NCI-H2227 treated with DMSO at 0.1 percent for 48 hours (cell line): ENCODE measurements around the gene TTLL10.

ENCODE experiments used
- DNase-seq: peaks from one replicate; lab custom pipeline; 2025; lab: John Stamatoyannopoulos, UW

Gene TTLL10

DNA sequence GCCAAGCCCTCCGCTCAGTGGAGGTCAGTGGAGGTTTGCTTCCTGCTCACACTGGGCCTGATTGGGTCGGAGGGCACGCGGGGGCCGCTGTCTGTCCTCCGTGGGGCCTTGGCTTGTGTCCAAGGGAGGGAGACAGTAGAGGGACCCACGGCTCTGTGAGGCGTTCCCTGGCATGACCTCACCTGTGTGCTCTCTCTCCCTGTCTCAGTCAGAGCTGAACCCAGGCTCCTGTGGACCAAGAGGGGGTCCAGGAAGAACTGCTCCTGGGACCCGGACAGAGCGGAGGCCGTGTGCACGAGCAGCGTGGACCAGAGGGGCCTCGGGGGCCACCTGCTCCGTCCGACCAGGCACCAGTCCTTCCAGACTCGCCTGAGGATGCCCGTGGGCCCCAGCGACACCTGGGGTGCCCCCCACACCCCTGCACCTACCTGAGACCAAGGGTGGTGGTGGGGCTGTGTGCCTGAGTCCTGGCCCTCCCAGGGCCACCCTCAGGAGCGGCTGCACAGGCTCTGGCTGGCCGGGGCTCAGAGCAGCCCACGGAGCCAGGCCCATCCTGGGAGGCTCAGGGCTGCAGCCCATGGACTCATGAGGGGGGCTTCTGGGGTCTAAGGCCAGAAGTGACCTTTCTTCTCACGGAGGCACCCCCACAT, 13.3 kb upstream of the TTLL10 start:
- DNase-seq, result no peak

DNA sequence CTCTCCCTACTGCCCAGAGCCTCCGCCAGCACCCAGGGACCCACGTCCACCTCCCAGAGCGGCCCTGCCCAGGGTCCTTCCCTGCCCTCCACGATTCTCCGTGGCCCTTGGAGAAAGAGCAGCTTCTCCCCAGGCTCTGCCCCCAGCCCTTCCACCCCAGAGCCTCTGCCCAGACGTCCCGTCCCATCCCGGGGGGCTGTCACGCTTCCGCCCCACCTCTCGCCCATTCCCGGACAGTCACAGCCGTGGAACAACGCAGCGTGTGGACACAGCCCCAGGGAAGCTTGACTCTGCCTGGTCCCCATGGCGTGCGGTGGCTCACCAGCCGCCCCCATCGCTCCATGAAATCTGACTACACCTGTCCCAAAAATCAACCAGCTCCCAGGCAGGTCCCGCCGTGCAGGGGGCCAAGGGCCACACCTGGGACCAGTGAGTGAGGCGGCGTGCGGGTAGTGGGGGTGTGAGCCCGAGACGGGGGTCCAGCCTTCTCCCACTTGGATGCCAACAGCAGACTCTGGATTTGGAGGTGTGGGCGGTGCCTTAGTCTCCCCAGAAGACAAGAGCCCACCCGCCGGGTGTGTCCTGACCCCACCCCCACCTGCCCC, 12.5 kb upstream of the TTLL10 start:
- no peak for DNase-seq

DNA sequence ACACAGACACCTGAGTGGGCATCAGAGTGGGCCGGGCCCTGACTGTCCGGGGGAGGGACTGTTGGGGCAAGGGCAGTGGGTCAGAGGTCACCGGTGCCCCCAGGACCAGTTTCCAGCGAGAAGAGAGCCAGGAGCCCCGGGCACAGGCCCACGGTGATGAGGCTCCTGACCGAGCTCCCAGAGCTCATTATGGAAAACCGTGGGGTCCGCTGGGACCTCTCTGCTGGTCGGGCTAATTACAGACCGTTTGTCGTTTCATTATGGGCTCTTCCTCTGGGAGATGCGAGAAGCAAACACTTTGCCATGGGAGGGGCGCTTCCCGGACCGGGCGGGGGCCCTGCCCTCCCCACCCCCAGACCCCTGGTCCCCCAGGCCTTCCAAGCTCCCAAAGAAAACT, 12.0 kb upstream of the TTLL10 start:
- DNase-seq, result no peak

DNA sequence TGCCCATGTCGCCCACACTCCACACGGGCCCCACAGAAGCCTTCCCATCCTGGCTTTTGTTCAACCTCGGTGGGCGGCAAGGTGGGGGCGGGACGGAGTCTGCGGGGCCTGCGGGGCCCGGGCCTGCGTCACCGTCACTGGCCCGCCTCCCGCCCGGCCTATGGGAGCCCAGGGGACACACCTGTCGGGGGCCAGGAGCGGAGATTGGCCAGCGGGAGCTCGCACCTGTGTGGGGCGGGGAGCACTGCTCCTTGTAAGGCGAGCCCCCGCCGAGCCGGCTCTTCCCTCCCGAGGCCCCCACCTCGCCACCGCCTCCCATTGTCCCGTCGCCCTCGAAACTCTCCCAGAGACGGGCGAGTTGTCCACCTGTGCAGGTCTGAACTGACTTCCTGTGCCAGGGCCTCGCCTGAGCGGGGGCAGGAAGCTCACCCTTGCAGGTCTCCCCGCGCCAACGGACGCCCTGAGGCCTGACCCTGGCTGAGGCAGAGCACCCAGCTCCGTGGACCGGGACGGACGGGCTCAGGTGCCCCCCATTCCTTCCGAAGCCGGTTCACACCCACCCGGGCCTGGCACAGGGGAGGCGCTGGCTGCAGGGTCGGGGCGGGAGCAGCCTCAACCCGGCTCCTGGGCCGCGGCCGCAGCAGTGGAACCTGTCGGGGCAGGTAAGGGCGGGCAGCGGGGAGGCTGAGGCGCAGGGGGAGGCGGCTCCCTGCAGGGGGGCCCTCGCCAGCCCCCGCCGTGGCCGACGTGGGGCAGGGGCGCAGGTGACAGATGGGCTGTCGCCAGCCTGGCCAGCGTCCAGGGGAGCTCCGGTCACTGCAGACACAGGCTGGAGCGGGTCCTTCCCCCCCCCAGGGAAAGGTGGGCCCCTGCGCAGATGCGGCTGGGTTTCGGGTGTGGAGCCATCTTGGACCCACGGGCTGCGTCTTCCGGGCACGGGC, 10.8 kb upstream of the TTLL10 start:
- no peak for DNase-seq

DNA sequence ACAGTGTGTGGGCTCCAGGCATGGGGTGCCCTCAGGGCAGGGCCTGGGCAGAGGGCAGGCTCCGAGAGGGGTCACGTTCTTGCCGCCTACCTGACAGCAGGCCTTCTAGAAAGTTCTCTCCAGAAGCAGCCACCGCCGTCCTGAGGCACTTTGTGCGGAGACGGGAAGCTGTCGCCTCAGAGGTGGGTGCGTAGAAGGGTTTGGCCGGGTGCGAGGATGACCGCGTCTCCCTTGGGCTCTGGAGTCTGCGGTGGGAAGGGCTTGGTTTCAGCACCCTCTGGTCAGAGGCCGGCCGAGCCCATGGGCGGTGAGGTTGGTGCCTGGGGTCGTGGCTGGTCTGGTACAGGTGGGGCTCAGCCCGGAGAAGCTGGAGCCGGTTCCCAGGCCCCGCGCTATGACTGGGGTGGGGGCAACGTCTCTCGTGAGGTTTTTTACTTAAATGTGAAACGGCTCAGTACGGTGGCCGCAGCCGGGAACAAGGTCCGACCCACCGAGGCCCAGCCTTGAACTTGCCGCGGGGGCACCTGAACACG, 10.1 kb upstream of the TTLL10 start:
- no peak for DNase-seq

DNA sequence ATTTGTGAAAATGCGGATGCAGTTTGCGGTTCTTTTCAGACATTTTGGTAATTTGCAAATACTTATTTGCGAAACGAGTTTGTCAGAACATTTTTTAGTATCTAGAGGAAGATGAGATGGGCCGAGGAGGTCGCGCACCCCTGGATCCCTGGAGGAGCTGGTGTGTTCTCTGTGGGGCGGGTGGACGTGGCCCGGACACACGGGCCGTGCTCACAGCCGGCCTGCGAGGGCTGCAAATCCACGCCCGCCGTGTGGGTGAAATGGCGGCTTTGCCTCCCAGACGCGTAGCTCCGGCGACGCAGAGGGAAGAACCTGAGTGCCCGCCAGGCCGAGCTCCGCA, 9.3 kb upstream of the TTLL10 start:
- no peak for DNase-seq

DNA sequence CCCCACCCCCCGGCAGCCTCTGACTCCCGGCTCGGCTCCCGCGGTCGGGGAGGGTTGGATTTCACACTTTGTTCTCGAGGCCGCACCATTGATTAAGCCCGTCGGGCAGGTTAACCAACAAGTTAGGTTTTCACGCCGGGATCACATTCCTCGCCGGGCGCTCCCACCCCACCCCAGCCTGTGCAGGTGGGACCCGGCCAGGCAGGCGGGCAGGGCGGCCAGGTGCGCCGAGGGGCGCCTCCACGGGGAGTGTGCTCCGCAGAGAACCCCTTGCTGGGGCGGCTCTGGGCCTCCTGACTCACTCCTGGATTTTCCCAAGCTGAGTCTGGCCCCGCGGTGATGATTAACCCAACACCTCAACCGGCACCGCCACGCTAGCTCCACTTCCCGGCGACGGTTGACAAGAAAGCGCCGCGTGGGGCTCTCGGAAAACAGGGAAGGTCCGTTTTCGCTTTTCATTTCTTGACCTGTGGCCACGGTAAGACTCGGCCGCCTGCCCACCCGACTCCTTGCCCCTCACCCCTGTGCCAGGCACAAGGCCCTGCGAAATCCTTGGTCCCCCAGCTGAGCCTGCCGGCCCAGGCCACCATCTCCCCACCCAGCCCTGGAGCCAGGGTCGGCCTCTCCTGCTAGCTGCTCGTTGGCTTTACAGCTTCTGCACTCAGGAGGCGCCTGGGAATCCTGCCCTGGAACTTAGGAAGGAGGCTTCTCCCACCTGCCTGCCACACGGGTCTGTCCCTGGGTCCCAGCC, 8.8 kb upstream of the TTLL10 start:
- DNase-seq, result no peak

DNA sequence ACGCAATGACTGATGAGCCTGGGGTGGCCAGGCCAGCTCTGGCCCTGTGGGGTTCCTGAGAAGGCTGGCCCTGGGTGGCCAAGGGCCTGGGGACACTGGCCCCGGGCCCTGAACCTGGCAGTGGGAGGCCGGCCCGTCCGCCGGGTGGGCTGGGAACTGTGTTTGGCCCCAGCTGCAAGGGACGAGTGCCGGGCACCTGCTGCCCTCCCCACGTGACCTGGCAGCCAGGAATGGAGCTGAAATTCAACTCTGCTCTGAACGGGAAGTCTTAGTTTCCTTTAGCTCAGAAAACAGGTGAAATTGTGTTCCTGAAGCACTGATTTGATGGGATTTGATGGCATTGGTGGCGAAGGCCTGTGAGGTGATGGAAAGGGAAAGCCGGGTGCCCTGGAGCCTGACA, 8.2 kb upstream of the TTLL10 start:
- no peak for DNase-seq

DNA sequence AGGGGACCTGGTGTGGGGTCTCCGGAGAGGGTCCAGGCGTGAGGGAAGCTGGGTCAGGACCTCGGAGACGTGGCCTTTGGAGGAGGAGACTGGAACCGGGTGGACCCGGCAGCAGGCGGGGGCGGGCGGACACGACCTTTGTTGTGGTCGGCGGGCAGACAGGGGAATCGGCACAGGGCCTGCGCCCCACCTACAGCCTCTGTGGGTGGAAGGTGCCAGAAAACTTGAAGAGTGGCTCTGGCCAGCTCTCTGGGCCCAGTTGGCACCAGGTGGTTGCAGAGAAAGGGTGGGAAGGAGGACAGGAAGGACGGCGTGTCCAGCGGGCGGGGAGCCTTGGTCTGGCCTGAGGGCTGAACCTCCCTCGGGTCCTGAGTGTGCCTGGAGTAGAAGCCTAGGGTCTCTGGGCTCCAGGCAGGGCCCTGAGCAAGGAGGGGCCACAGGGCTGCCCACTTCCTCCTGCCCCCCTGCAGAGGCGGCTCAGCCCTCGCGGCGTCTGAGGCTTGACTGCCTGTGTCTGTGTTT, 7.7 kb upstream of the TTLL10 start:
- no peak for DNase-seq

DNA sequence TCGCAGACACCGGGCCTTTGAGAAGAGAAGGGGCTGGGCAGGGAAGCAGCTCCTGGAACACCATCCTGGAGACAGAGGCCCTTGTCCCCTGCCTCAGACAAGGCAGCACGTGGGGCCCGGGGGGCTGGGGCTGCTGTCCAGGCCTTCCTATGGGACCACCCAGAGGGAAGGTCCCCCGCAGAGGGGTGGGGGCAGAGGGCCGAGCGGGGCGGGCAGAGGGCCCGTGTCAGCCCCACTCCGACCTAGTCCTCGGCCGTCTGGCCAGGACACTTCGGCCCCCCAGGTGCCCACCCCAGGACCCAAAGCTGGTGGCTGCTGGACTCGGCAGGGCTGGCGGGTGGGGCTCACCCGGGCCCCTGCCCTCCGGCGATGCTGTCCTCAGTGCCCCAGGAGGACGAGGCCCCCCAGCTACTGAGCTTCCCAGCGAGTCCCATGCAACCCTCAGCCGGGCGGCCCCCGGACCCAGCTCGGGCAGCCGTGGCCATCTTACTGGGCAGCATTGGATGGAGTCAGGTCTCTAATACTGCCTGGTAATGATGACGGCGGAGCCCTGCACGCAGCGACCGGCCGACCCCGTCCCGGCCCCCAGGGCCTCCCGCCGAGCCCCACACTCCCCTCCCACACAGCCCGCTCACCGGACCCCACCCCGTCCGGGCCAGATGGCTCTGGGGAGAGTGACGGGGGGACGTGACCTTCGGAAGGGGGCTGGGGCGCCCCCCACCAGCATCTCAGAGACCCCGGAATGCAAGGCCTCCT, 6.9 kb upstream of the TTLL10 start:
- DNase-seq, result no peak

DNA sequence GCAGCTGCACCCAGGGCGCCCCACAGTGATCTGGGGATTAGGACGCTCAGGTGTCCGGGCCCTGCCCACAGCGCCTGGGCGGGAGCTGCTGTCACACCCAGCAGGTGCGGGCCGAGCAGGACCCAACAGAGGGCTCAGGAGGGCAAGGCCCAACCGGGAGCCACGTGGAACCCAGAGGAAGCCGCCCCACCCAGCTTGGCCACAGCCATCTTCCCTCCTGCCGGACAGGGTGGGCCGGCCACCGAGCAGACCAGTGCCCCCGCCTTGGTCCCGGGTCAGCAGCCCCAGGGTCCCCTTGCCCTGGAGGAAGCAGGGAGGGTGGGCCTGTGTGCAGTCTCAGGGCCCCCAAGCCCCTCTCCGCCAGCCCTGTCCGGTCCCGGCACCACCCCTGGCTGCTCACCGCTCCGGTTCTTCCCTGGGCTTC, 6.3 kb upstream of the TTLL10 start:
- no peak for DNase-seq

DNA sequence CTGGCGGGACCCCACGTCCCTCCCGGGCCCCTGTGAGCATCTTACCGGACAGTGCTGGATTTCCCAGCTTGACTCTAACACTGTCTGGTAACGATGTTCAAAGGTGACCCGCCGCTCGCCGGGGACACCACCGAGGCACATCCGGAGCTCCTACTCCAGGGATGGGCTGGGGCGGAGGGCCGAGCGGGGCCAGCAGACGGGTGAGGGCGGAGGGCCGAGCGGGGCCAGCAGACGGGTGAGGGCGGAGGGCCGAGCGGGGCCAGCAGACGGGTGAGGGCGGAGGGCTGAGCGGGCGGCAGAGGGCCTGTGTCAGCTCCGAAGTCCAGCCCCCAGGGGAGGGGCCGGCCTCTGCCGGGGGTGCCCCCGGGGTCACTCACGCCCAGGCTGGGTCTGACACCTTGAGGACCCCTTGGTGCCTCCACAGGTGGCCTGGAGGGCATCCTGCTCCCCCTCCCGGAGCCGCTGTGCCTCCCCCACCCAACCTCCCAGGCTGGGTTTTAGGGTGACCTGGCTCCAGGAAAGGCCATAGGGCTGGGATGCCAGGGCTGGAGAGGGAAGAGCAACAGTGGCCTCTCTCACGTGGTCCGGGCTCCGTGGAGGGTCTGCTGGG, 5.7 kb upstream of the TTLL10 start:
- no peak for DNase-seq

DNA sequence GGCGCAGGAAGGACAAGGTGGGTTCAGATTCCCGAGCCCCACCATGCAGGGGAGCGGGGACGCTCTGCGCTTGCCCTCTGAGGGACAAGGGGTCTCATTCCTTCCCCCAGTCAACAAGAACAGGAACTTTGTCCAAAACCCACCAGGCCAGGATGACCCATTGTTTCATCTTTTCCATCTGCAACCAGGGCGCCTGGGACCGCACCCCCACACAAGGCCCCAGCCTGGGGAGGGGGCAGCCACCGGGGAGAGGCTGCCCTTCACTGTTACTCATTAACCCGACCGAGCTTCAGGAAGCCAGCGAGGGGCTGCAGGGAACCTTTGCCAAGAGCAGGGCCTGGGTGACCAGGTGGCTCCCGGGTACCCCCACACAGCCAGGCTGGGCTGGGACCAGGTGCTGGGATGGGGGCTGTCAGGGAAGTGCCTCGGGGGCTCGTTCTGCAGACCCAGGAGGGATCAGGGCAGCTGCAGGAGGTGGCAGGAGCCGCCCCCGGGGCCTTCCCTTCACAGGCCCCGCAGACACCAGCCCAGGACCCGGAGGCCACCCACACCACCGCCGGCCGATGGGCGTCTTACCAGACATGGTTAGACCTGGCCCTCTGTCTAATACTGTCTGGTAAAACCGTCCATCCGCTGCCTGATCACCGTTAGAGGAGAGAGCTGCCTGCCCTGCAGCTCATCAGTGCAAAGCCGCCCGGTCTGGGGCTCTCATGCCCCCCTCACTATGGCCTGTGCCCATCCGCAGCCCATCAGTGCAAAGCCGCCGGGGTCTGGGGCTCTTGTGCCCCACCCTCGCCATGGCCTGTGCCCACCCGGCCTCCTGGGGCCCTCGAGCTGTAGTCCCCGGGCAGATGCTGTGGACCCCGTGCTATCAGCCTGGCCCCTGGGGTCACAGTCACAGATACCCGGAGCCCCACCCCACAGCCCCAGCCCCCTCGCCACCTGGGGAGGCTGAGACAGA, 4.9 kb upstream of the TTLL10 start:
- DNase-seq, result no peak

DNA sequence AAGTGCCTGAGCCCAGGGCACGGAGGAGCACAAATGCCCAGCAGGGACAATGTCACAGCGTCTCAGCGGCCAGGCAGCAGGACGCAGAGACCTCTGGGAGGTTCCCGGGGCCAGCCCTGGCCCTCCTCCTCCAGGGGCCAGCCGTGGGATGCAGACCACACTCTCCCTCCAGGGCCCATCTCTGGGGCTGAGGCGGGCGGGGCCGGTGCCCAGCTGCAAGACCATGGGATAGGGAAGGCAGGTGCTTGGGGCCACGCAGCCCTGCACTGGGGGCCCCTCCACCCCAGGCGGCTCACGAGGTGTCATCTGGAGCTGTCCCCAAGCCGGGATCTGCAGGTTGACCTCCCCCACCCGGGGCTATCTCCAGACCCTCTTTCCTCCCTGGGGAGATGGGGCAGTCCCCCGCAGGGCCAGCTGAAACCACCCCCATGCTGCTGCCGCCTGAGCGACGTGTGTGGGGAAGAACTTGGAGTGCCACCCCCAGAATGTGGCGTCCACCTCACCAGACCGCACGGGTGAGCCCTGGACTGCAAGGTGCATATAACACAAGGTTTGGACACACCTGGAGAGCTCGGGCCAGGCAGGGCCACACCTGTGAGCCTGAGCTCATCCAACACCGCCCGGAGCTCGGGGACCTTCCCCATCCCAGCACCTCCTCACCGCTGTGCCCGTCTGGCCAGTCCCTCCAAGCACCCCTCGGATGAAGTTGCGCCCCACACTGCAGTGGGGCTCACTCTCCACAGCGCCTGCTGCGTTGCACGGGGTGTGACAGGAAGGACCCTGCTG, 4.1 kb upstream of the TTLL10 start:
- no peak for DNase-seq

DNA sequence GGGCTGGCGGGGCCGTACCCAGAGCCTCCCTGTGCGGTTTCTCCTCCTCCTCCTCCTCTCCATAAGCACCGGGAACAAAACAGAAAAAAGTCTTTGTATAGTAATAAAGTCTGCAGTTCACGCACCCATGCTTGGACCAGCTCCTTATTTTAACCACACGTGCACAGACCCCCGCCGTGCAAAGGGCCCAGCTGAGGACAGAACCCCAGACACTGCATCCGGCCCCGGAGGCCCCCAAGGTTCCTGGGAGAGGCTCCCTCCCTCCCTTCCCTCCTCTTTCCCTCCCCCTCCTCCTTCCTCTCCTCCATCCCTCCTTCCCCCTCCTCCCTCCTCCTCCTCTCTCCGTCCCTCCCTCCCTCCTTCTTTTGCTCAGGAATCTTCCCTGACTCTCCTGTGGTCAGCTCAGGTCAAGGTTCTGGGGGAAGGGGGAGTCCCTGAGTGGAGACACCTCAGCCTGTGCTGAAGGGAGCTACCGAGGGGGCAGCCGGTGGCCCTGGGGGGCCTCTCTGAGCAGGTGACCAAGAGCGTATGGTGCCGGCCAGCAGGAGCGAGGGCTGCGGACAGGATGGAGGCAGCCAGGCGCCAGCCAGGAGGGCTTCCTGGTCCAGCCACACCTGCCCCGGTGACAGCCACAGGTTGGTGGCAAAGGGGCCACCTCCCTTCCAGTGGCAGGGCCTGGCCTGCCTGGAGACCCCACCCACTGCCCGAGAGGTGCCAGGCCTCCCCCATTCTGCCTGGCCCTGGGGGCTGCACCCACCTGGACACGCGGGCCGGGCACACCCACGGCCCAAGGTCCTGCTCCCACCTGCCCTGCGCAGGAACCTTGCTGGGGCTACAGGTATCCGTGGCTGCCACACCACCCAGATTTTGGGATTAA, 3.2 kb upstream of the TTLL10 start:
- no peak for DNase-seq

DNA sequence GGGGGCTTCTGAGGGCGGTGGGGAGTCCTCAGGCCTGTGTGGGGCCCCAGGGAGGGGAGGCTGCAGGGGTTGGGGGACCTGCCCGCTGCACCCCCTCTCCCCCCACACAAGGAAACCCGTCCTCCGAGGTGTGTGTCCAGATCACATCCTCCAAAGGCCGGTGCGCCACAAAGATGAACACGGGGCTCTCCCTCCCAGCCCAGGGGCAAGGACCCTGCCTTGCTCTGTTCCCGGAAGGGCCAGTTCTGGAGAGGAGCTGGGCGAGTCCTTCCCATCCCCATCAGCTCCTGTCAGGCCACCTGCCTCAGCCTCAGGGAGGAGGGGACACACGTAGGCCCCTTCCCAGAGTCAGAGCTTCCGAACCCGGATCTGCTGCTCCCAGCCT, 2.5 kb upstream of the TTLL10 start:
- DNase-seq, result no peak

DNA sequence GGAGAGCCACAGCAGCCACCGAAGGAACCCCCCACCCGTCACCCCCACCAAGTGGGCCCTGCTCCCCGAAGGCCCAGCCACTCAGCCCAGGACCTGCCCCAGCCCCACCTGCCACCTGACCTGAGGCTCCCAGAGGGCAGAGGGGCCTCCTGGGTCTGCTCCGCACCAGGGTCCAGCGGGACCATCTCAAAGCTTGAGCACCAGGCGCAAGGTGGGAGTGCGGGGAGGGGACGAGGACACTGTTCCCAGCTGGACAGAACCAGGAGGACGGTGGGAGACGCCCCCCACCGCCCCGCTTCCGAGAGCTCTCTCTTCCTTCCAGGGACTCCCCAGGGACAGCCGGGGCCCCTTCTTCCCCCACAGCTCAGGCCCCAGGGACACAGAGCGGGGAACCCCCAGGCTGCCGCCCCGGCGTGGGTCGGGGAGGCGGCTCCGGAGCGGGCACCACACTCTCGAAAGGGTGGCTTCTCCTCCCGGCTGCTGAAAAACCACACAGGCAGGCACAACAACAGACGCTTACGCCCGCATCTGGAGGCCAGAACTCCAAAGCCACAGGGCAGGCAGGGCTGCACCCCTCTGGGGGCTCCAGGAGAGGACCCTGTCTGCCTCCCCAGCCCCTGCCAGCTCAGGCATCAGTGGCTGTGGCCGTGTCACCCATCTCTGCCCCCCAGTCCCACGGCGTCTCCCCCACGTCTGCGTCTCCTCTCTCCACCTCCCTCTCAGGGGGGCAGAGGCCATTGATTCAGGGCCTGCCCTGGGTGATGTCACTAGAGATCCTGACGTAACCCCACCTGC, 1.9 kb upstream of the TTLL10 start:
- no peak for DNase-seq
